HG02642 (cell line): Measurements from ENCODE around the gene OR2B3.
A peak's percentile ranks its signal among the peaks of the same experiment; 100 is the strongest.
"Not testable (repeated sequence)": the region's sequence is repeated elsewhere in the genome, so short reads cannot be mapped to it uniquely, and the experiment has no call there.

Experiments used
- ATAC-seq: cut with Tn5 transposase; IDR thresholded peaks from one replicate; pipeline ENCODE4 v1.9.1; 2021; ENCODE audit warnings: mild to moderate bottlenecking; ENCODE audit not compliant: unreplicated experiment, poor library complexity

Gene OR2B3

GRCh38 chr6:29087213-29087612, at the start of gene OR2B3:
OR2B3 (minus strand) TSS chr6:29087313; CDS start chr6:29087248, 65 bp downstream.
- ATAC-seq: no peak

DNA sequence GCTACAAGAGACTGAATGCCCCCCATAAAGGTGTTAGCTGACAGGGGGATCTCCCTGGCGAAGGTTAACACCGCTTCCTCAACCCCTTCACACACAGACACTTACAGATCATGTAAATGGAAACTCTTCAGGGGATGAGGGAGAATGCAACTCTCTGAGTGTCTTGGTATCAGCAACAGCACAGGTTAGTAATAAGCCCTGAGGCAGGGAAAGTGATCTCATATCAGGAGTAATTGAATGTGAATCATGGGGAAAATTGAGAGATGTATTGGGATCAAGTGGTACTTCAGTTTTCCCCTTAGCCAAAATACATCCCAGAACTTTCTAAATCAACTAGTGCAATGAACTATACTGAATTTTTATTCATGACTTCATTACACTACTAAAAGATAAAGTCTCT, 44.6 kb upstream of the OR2B3 start:
- ATAC-seq: no peak

DNA sequence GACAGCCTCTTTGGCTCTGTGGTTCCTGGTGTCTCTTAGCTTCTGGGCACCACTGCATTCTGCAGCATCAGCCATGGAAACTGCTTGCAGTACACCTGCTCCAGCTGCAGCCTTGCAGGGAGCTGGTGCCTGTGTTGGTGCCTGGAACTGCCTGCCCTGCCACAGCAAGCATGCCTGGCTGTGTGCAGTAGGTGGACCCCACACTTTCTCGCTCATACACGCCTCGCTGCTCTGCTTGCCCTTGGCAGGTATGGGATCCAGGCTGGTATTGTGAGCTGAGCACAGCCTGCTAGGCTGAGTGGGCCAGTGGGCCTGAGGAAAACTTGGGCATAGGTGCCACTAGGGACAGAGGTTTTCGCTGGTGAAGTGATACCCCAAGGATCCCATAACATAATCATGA, 43.5 kb upstream of the OR2B3 start:
- no peak for ATAC-seq

DNA sequence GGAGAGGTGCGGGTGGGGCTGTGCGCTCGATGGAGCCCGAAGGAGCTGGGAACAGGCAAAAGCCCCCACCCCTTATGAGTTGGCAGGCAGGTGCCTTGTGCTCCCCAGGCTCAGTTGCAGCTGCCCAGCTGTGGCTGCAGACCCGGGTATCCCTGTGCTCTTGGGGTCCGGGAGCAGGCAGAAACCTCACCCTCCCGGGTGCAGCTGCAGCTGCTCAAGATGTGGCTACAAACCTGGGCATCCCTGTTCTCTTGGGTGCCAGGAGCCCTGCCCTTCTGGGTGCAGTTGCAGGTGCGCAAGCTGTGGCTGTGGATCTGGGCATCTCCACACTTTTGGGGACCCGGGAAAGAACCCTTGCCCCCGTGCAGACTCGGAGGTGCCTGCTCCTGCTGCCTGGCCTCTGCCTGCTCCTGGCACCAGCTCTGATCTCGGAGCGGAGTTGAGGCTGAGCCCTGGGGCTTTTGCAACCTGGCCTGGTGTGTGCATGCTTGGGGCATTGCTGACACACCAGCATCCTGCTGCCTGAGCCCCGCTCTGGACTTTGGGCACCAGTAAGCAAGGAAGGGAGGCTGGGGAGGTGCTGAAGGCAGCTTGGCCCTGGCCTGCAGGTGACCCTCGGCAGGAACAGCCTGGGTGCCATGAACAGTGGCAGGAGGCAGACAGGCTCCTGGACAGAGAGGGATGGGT, 42.4 kb upstream of the OR2B3 start:
- ATAC-seq: no peak

DNA sequence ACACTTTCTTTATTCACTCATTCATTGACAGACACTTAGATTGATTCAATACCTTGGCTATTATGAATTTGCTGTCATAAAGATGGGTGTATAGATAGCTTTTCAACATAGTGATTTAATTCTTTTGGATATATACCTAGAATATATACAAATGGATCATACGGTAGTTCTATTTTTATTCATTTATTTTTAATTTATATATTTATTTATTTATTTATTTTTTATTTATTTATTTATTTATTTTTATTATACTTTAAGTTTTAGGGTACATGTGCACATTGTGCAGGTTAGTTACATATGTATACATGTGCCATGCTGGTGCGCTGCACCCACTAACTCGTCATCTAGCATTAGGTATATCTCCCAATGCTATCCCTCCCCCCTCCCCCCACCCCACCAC, 27.9 kb upstream of the OR2B3 start:
- ATAC-seq: not testable (repeated sequence)

DNA sequence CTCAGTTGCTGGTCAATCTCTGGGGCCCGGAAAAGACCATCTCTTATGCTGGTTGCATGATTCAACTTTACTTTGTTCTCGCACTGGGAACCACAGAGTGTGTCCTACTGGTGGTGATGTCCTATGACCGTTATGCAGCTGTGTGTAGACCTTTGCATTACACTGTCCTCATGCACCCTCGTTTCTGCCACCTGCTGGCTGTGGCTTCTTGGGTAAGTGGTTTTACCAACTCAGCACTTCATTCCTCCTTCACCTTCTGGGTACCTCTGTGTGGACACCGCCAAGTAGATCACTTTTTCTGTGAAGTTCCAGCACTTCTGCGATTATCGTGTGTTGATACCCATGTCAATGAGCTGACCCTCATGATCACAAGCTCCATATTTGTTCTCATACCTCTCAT, 25.0 kb upstream of the OR2B3 start:
- ATAC-seq: no peak

- ATAC-seq: no peak
Observed at GRCh38 chr6:29107758-29108157, 20.6 kb upstream of the OR2B3 start, which contains the start of gene OR2J3. OR2J3 (plus strand) TSS chr6:29108058; CDS start chr6:29111891, 3,833 bp downstream.

DNA sequence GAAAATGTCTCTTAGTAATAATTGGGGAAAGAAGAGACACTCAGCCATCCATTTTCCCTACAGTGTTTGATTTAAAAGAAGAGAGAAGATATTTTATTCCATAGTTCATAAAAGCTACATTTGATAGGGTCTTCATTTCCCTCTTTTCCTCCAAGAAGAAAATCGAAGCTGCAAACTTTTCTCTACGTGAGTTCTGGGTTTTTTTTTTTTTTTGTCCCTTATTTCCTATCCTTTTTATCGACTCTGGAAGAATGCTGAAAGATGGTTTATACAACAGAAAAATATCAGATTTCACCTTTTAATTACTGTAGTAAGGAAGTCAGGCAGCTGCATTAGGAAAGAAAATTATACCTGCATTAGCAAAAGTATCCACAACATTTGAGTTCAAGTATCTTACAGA, 12.1 kb upstream of the OR2B3 start, which contains the start of gene OR2J1:
Gene OR2J1, plus strand, starts transcription at position 301 of the 400 bp plus-strand sequence. CDS start 1,453 bp downstream, outside the sequence.
- ATAC-seq: no peak

DNA sequence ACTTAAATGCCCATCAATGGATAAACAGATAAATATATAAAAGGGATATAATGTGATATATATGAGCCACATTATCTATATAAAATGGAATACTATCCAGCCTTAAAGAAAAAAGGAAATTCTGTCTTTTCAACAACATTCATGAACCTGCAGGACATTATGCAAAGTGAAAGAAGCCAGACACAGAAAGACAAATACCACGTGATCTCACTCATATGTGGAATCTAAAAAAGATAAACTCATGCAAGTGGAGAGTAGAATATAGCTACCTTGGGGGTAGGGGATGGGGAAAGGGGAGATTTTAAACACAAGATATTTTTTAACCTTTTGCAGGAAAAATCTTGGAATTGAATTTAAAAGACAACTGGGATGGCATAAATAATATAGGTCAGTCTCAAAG, 10.7 kb upstream of the OR2B3 start:
- ATAC-seq: no peak

DNA sequence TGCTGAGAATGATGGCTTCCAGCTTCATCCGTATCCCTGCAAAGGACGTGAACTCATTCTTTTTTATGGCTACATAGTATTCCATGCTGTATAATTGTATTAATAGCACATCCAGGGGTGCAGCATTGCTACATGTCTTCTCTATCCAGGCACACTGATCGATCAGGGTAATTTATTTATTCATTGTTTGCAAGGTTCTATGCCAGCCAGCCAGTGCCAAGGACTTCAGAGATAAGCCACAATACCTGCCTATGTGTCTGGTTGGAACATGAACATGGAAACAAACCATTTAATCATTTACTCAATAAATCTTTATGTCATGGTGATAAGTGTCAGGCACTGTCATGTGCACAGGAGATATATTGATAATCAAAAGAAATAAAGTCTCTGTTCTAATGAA, 5.8 kb upstream of the OR2B3 start:
- no peak for ATAC-seq

- ATAC-seq: no peak
Observed at GRCh38 chr6:29082457-29082856, 4.7 kb downstream of the OR2B3 start.

GRCh38 chr6:29081312-29081711, 5.8 kb downstream of the OR2B3 start:
- no peak for ATAC-seq

GRCh38 chr6:29079203-29079602, 7.9 kb downstream of the OR2B3 start:
- no peak for ATAC-seq

DNA sequence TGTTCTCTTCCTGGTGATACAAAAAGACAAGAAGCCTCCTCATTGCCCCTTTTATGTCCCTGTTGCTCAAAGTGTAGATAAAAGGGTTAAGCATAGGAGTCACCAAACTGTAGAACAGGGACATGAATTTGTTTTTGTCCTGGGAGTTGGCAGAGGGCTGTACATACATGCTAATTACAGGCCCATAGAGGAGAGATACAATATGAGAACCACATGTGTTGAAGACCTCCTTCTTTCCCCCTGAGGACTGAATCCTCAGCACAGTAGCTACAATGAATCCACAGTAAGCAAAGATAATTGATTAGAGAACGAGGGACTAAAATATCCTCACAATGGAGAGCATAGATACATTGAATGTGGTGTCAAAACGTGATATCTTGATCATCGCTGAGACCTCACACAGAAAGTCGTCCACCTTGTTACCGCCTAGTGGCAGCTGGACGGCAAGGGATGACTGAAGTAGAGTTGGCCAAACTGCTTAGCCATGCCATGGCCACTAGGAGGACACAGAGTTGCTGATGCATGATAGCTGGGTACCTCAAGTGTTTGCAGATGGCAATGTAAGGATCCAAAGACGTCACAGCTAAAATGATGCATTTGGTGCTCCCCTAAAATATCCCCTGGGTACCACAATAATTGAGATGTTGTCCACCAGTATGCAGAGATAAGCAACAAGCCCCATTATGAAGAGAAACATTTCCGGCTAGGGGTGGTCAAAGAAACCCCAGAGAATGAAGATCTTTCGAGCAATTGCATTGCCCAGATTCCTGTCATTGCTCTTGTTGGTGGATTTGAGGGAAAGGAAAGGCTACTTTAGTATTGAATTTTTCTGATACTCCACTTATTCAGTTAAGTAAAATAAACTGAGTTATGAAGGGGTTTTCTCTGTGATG, 15.0 kb downstream of the OR2B3 start:
- ATAC-seq: peak; percentile 48

GRCh38 chr6:29051680-29052079, 35.4 kb downstream of the OR2B3 start:
- ATAC-seq: no peak

DNA sequence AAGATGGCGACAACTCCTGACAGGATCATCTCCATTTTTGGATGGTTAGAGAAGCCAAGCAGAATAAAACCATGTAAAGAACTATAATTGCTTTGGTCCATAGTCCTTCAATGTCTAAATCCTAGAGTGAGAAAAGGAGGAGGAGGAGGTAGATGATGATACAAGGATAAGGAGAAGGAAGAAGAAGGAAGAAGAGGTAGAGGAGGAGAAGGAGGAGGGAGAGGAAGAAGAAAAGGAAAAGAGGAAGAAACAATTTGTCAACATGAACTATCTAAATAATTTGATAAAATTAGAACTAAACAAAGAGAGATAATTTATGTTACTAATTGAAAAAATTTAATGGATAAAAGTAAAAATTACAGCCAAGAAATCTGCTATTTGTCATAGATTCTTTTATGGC, 42.0 kb downstream of the OR2B3 start, which contains the start of gene OR2W1:
Gene OR2W1, minus strand, starts transcription at position 101 of the 400 bp plus-strand sequence. Its CDS starts 0 bp downstream, at position 101.
- no peak for ATAC-seq
